GM12801 (cell line): ENCODE results near the gene CACNA2D3.

Experiments
- CTCF ChIP-seq: IDR thresholded peaks from one replicate; pipeline ENCODE4 v1.5.1; 2011; ENCODE audit warnings: control low read depth; ENCODE audit not compliant: insufficient read length; ENCODE audit errors: extremely low read depth

Gene CACNA2D3

GRCh38 chr3:54087581-54088410, 34.6 kb upstream of the CACNA2D3 start:
- TF ChIP-seq CTCF: no peak

- TF ChIP-seq CTCF: no peak
Measured at GRCh38 chr3:54093491-54094248, 28.7 kb upstream of the CACNA2D3 start.

- TF ChIP-seq CTCF: no peak
Measured at GRCh38 chr3:54094926-54095325, 27.4 kb upstream of the CACNA2D3 start.

GRCh38 chr3:54099381-54099780, 23.0 kb upstream of the CACNA2D3 start:
- no peak for TF ChIP-seq CTCF

GRCh38 chr3:54104084-54104483, 18.3 kb upstream of the CACNA2D3 start:
- no peak for TF ChIP-seq CTCF

- no peak for TF ChIP-seq CTCF
Measured at GRCh38 chr3:54120657-54121413, 1.5 kb upstream of the CACNA2D3 start.

GRCh38 chr3:54121414-54122323, 683 bp upstream of the CACNA2D3 start:
- no peak for TF ChIP-seq CTCF
